HCT116 (cell line): ENCODE results near the gene HHAT. TPM values are rescaled to one million over a fixed set of nuclear protein-coding genes. Genes with fewer than 3 reads are reported as not detected.

Experiments used
- ATAC-seq: fragments of 200-7000 bp; cut with Tn5 transposase; 2 replicates; pipeline ENCODE4 v1.9.1; 2020; ENCODE audit warnings: mild to moderate bottlenecking, moderate library complexity
- BruUV-seq: library from RNA; stranded (reverse); fragments of 400-500 nt; replicated peaks from 2 replicates; lab custom pipeline; 2021; lab: Mats Ljungman, UMichigan
- CTCF ChIA-PET: fragments of 300-600 bp; sonication (Branson Sonifier 250); formaldehyde crosslinking; loops from one replicate; lab custom pipeline; 2021; ENCODE audit warnings: antibody characterized with exemption; lab: Charles Lee
- POLR2A ChIA-PET: fragments of 300-600, 350-600 bp; sonication (Branson Sonifier 250); formaldehyde crosslinking; loops from one replicate; lab custom pipeline; 2021; ENCODE audit warnings: antibody characterized with exemption; lab: Charles Lee
- RAD21 ChIA-PET, 2 experiments: fragments of 300-600 bp; sonication (Branson Sonifier 250); formaldehyde crosslinking; loops; one replicate each; lab custom pipeline; 2023; ENCODE audit warnings: low total read pairs in 2 of 2; ENCODE audit not compliant: uncharacterized antibody in 2 of 2, unreplicated experiment in 2 of 2, low non-redundant PET in 1 of 2; lab: Charles Lee
- DNase-seq: peaks from one replicate; pipeline ENCODE4 v3.0.0-alpha.2; 2010; ENCODE audit warnings: low read depth, low spot score
- H2AFZ ChIP-seq: fragments of 200-600 bp; shearing (Covaris generic), sonication (generic); 2 replicates; pipeline ENCODE4 v1.6.1; 2017; ENCODE audit warnings: low read depth, mixed run types, mixed read lengths, antibody characterized with exemption, low read length; ENCODE audit not compliant: poor library complexity, severe bottlenecking
- H3K27ac ChIP-seq: 2 replicates; pipeline ENCODE4 v1.5.1; 2012; ENCODE audit warnings: low read depth, low read length
- H3K27me3 ChIP-seq: fragments of 200-600 bp; sonication (generic); 2 replicates; pipeline ENCODE4 v1.6.1; 2016; ENCODE audit warnings: mixed run types, low read length, mixed read lengths; ENCODE audit not compliant: insufficient read depth
- H3K36me3 ChIP-seq, 2 experiments: fragments of 200-500 bp in 1 of 2; fragments of 200-600 bp in 1 of 2; sonication (Bioruptor generic) in 1 of 2; sonication (generic) in 1 of 2; 2 replicates each; pipeline versions ENCODE4 v1.5.1 to v1.6.1; 2014 to 2016; ENCODE audit warnings: low read length in 2 of 2, inconsistent platforms in 1 of 2, mixed read lengths in 1 of 2, mixed run types in 1 of 2; ENCODE audit not compliant: insufficient read depth in 2 of 2, control insufficient read depth in 1 of 2
- H3K4me1 ChIP-seq, 2 experiments: fragments of 200-600 bp in 1 of 2; sonication (generic) in 1 of 2; 2 replicates each; pipeline versions ENCODE4 v1.5.1 to v1.6.1; 2012 to 2017; ENCODE audit warnings: low read length in 2 of 2, inconsistent platforms in 1 of 2, mild to moderate bottlenecking in 1 of 2, mixed read lengths in 1 of 2, mixed run types in 1 of 2, moderate library complexity in 1 of 2; ENCODE audit not compliant: insufficient read depth in 2 of 2, control insufficient read depth in 1 of 2
- H3K4me2 ChIP-seq: fragments of 200-600 bp; sonication (generic); 2 replicates; pipeline ENCODE4 v1.6.1; 2017; ENCODE audit warnings: mixed run types, low read length, mixed read lengths
- H3K4me3 ChIP-seq, 2 experiments: fragments of 200-600 bp in 1 of 2; sonication (generic) in 1 of 2; replicated peaks in 1 of 2; 2 replicates each; pipeline ENCODE4 v1.5.1; 2011 to 2016; ENCODE audit warnings: low read length in 2 of 2, control low read depth in 1 of 2, low read depth in 1 of 2, mild to moderate bottlenecking in 1 of 2, mixed read lengths in 1 of 2, mixed run types in 1 of 2
- H3K79me2 ChIP-seq: fragments of 200-600 bp; sonication (generic); 2 replicates; pipeline ENCODE4 v1.6.1; 2017; ENCODE audit warnings: mild to moderate bottlenecking, mixed run types, low read length, moderate library complexity, mixed read lengths; ENCODE audit not compliant: insufficient read depth
- H3K9ac ChIP-seq: fragments of 200-600 bp; sonication (generic); 2 replicates; pipeline ENCODE4 v1.6.1; 2016; ENCODE audit warnings: low read length, mixed read lengths
- H3K9me2 ChIP-seq: fragments of 200-600 bp; sonication (generic), shearing (Covaris generic); 2 replicates; pipeline ENCODE4 v1.6.1; 2017; ENCODE audit warnings: mixed run types, mild to moderate bottlenecking, moderate library complexity; ENCODE audit not compliant: insufficient read depth
- H3K9me3 ChIP-seq, 2 experiments: fragments of 200-500 bp in 1 of 2; fragments of 200-600 bp in 1 of 2; sonication (Bioruptor generic) in 1 of 2; sonication (generic) in 1 of 2; 2 replicates each; pipeline ENCODE4 v1.6.1; 2014 to 2017; ENCODE audit warnings: low read length in 2 of 2, mixed read lengths in 2 of 2, inconsistent platforms in 1 of 2, low read depth in 1 of 2, mild to moderate bottlenecking in 1 of 2, mixed run types in 1 of 2, moderate library complexity in 1 of 2; ENCODE audit not compliant: control insufficient read depth in 1 of 2, insufficient read depth in 1 of 2
- H4K20me1 ChIP-seq: fragments of 200-600 bp; sonication (generic), shearing (Covaris generic); 2 replicates; pipeline ENCODE4 v1.6.1; 2017; ENCODE audit warnings: mixed run types, mild to moderate bottlenecking, moderate library complexity; ENCODE audit not compliant: insufficient read depth
- CBX3 ChIP-seq: IDR thresholded peaks from 2 replicates; pipeline ENCODE4 v1.6.1; 2012; ENCODE audit warnings: low read depth
- EGR1 ChIP-seq: IDR thresholded peaks from 2 replicates; pipeline ENCODE4 v1.6.1; 2012; ENCODE audit warnings: low read depth
- ELF1 ChIP-seq: IDR thresholded peaks from 2 replicates; pipeline ENCODE4 v1.6.1; 2012; ENCODE audit warnings: low read depth, borderline replicate concordance
- EZH2phosphoT487 ChIP-seq: fragments of 200-600 bp; IDR thresholded peaks from 2 replicates; pipeline ENCODE4 v1.6.1; 2018; ENCODE audit warnings: antibody characterized with exemption, borderline replicate concordance
- JUND ChIP-seq: IDR thresholded peaks from 2 replicates; pipeline ENCODE4 v1.6.1; 2012
- MAX ChIP-seq: IDR thresholded peaks from 2 replicates; pipeline ENCODE4 v1.6.1; 2012
- REST ChIP-seq: IDR thresholded peaks from 2 replicates; pipeline ENCODE4 v1.6.1; 2012; ENCODE audit warnings: low read depth
- SP1 ChIP-seq: IDR thresholded peaks from 2 replicates; pipeline ENCODE4 v1.6.1; 2012; ENCODE audit warnings: low read depth
- SRF ChIP-seq: IDR thresholded peaks from 2 replicates; pipeline ENCODE4 v1.6.1; 2012; ENCODE audit warnings: low read depth
- TCF7L2 ChIP-seq: IDR thresholded peaks from 2 replicates; pipeline ENCODE4 v1.7.0; 2011; ENCODE audit warnings: borderline replicate concordance, inconsistent platforms; ENCODE audit not compliant: insufficient read depth, insufficient read length; ENCODE audit errors: extremely low read depth
- ZFX ChIP-seq: fragments of 450-650 bp; IDR thresholded peaks from 2 replicates; pipeline ENCODE4 v1.6.1; 2017
- intact Hi-C: fragments of 100-400 bp; cut with micrococcal nuclease; formaldehyde crosslinking; loops from 2 replicates; pipeline ENCODE4 v1.10.0; 2022
- total RNA-seq: library from RNA; stranded (reverse); gene quantifications from one replicate; pipeline ENCODE4 v1.2.1, GENCODE V29; 2021; ENCODE audit not compliant: unreplicated experiment
- TF ChIP-seq, protein P1 (sequence below): IDR thresholded peaks from 2 replicates; pipeline ENCODE4 v1.6.1; 2012

Gene HHAT
- total RNA-seq, 1 experiment from 2014 or later = 2.7 TPM

DNA sequence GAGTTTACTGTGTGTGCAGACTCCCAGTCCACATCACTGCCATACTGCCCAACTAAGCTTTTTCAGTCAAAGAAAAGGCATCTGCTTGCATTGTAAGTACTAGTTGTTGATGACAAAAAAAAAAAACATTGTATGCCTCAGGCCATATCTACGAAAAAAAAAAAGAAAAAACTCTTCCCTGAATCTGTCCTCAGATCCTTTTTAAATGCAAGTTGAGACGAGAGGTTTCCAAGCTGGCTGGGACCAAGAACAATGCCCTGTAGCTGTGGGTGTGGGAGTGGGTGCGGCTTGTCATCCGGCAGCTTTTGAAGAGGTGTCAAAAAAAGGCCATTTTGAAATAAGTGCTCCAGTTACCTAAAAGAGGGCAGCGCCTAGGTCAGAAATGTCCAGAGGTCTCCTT lies 29.2 kb upstream of the HHAT start:
- no peak overlapping the region for H3K4me3 ChIP-seq
- H3K4me2 ChIP-seq = no peak overlapping the region
- ChIA-PET POLR2A (no interaction called here), CTCF (interaction anchor here (1.1 kb wide), 1 partner anchor 156 kb away, joined by 3 read pairs; no protein-coding TSS in a partner anchor), RAD21 (no interaction called here)
- TF ChIP-seq ELF1 = no peak
- TF ChIP-seq JUND = no peak
- TF ChIP-seq, protein P1, sequence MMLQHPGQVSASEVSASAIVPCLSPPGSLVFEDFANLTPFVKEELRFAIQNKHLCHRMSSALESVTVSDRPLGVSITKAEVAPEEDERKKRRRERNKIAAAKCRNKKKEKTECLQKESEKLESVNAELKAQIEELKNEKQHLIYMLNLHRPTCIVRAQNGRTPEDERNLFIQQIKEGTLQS = no peak
- no peak for TF ChIP-seq EZH2phosphoT487
- TF ChIP-seq SRF = no peak
- TF ChIP-seq REST = no peak
- TF ChIP-seq EGR1 = no peak
- TF ChIP-seq MAX = no peak
- TF ChIP-seq CBX3 = no peak
- no peak for TF ChIP-seq TCF7L2
- no peak for TF ChIP-seq ZFX
- TF ChIP-seq SP1 = no peak
- intact Hi-C loops = no loop called here
- no TSS peak for BruUV-seq
- H3K79me2 ChIP-seq = no peaks in the 10 kb centered on the region
- no peaks in the 10 kb centered on the region for H4K20me1 ChIP-seq
- no peaks in the 10 kb centered on the region for H3K9me3 ChIP-seq
- H3K27ac ChIP-seq = no peak overlapping the region
- no peak overlapping the region for H3K9ac ChIP-seq
- no peak overlapping the region for H2AFZ ChIP-seq
- DNase-seq = no peak
- no peaks in the 10 kb centered on the region for H3K4me1 ChIP-seq
- no peaks in the 10 kb centered on the region for H3K36me3 ChIP-seq
- no peaks in the 10 kb centered on the region for H3K9me2 ChIP-seq
- ATAC-seq = no peak
- H3K27me3 ChIP-seq = peaks cover 10% of the 10 kb centered on the region; the same call in 1 of the 2 replicates
